NB4 (cell line): Measurements from ENCODE around the gene CCIN.
"Not testable (repeated sequence)": the region's sequence is repeated elsewhere in the genome, so short reads cannot be mapped to it uniquely, and the experiment has no call there.

Source experiments
- MYC ChIP-seq: IDR thresholded peaks from 2 replicates; pipeline ENCODE4 v1.6.1; 2011; ENCODE audit warnings: low read depth, low read length
- POLR2A ChIP-seq: IDR thresholded peaks from 2 replicates; pipeline ENCODE4 v1.6.1; 2011; ENCODE audit warnings: mild to moderate bottlenecking; ENCODE audit not compliant: insufficient read length; ENCODE audit errors: extremely low read depth
- TF ChIP-seq, protein P1 (sequence below): IDR thresholded peaks from one replicate; pipeline ENCODE4 v1.5.1; 2012; ENCODE audit warnings: low read depth, low read length
- TF ChIP-seq, protein P2 (sequence below): IDR thresholded peaks from 2 replicates; pipeline ENCODE4 v1.6.1; 2011; ENCODE audit warnings: low read depth, low read length

DNA sequence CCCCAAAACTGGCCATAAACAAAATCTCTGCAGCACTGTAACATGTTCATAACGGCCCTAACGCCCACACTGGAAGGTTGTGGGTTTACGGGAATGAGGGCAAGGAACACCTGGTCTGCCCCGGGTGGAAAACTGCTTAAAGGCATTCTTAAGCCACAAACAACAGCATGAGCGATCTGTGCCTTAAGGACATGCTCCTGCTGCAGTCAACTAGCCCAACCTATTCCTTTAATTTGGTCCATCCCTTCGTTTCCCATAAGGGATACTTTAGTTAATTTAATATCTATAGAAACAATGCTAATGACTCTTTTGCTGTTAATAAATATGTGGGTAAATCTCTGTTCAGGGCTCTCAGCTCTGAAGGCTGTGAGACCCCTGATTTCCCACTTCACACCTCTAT lies 11.1 kb downstream of the CCIN start:
- TF ChIP-seq, protein P1, sequence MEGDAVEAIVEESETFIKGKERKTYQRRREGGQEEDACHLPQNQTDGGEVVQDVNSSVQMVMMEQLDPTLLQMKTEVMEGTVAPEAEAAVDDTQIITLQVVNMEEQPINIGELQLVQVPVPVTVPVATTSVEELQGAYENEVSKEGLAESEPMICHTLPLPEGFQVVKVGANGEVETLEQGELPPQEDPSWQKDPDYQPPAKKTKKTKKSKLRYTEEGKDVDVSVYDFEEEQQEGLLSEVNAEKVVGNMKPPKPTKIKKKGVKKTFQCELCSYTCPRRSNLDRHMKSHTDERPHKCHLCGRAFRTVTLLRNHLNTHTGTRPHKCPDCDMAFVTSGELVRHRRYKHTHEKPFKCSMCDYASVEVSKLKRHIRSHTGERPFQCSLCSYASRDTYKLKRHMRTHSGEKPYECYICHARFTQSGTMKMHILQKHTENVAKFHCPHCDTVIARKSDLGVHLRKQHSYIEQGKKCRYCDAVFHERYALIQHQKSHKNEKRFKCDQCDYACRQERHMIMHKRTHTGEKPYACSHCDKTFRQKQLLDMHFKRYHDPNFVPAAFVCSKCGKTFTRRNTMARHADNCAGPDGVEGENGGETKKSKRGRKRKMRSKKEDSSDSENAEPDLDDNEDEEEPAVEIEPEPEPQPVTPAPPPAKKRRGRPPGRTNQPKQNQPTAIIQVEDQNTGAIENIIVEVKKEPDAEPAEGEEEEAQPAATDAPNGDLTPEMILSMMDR = not testable (repeated sequence)
- not testable (repeated sequence) for TF ChIP-seq MYC, POLR2A
- TF ChIP-seq, protein P2, sequence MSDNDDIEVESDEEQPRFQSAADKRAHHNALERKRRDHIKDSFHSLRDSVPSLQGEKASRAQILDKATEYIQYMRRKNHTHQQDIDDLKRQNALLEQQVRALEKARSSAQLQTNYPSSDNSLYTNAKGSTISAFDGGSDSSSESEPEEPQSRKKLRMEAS = not testable (repeated sequence)
